AG04450 (cell line): Measurements from ENCODE around the gene RAG1. TPM values are rescaled to one million over a fixed set of nuclear protein-coding genes. Genes with fewer than 3 reads are reported as not detected.
A peak's percentile ranks its signal among the peaks of the same experiment; 100 is the strongest.

Experiments
- CTCF ChIA-PET: fragments of 300-600, 350-600 bp; formaldehyde crosslinking; extraction: SDS; loops from one replicate; lab custom pipeline; 2022; ENCODE audit warnings: antibody characterized with exemption, inconsistent platforms; lab: Charles Lee
- POLR2A ChIA-PET: fragments of 350-600 bp; formaldehyde crosslinking; extraction: SDS; loops from one replicate; lab custom pipeline; 2021; ENCODE audit warnings: antibody characterized with exemption, inconsistent platforms; lab: Yijun Ruan, JAX
- DNase-seq: peaks from one replicate; pipeline ENCODE4 v3.0.0-alpha.2; 2011; ENCODE audit warnings: low read depth, low spot score
- H3K27ac ChIP-seq: one replicate; pipeline ENCODE4 v1.5.1; 2012; ENCODE audit warnings: low read depth, low read length, control low read depth
- H3K27me3 ChIP-seq: one replicate; pipeline ENCODE4 v1.6.0; 2012; ENCODE audit warnings: low read length; ENCODE audit not compliant: control insufficient read depth, insufficient read depth
- H3K4me3 ChIP-seq: 2 replicates; pipeline ENCODE4 v1.5.1; 2011; ENCODE audit warnings: mild to moderate bottlenecking, low read depth, low read length, control low read depth
- H3K9me3 ChIP-seq: 2 replicates; pipeline ENCODE4 v1.5.1; 2012; ENCODE audit warnings: low read length; ENCODE audit not compliant: control insufficient read depth, insufficient read depth
- CTCF ChIP-seq: IDR thresholded peaks from 2 replicates; pipeline ENCODE4 v1.5.1; 2011; ENCODE audit warnings: low read depth, low read length, control low read depth, inconsistent platforms
- polyA plus RNA-seq: library from polyadenylated mRNA; depleted of rRNA; stranded (reverse); fragments of >200 nt; gene quantifications from 2 replicates; pipeline ENCODE4 v1.2.3, GENCODE V29; 2011

The RAG1 gene
- polyA plus RNA-seq, 1 experiment, result 0.52 TPM

- ChIA-PET POLR2A (no interaction called here), CTCF (no interaction called here)
- H3K27ac ChIP-seq, result no peak overlapping the region
- no peak overlapping the region for H3K4me3 ChIP-seq
- no peak for TF ChIP-seq CTCF
- H3K27me3 ChIP-seq, result no peaks in the 10 kb centered on the region
- no peaks in the 10 kb centered on the region for H3K9me3 ChIP-seq
- DNase-seq, result no peak
Measured at GRCh38 chr11:36588099-36588498, 20.3 kb downstream of the RAG1 start.

DNA sequence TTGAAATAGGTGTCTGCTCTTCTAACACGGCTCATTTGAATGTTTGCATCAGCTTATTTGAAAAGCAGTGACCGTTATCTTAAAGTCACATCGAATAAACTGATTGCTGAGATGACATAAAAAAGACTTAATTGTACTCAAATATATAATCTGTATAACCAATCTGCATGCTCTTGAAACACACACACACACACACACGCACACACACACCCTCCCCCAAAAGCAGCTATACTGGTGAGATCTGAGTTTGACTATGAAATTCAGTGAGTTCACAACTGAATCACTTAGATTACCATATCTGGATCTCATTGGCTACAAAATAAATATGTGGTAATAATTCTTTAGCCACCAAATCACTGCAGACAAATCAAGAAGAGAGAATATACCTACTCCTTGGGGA is 22.7 kb downstream of the RAG1 start:
- H3K9me3 ChIP-seq, result no peaks in the 10 kb centered on the region
- ChIA-PET POLR2A (no interaction called here), CTCF (no interaction called here)
- no peak overlapping the region for H3K4me3 ChIP-seq
- no peak for TF ChIP-seq CTCF
- H3K27ac ChIP-seq, result no peak overlapping the region
- H3K27me3 ChIP-seq, result no peaks in the 10 kb centered on the region
- DNase-seq, result no peak

- TF ChIP-seq CTCF, result no peak
- H3K9me3 ChIP-seq, result no peaks in the 10 kb centered on the region
- ChIA-PET POLR2A (no interaction called here), CTCF (no interaction called here)
- H3K4me3 ChIP-seq, result no peak overlapping the region
- no peak for DNase-seq
- no peaks in the 10 kb centered on the region for H3K27me3 ChIP-seq
- no peak overlapping the region for H3K27ac ChIP-seq
Measured at GRCh38 chr11:36591433-36591832, 23.6 kb downstream of the RAG1 start.

- DNase-seq, result peak; percentile 72
- Histone ChIP-seq H3K27me3 (no peaks in the 10 kb centered on the region), H3K27ac (no peak within 1 kb of the TSS), H3K4me3 (peak within 1 kb of the TSS; percentile 95), H3K9me3 (no peaks in the 10 kb centered on the region)
- TF ChIP-seq CTCF, result no peak; the same call in 1 of the 2 replicates
- ChIA-PET POLR2A (no interaction called here), CTCF (interaction anchor here (0.7 to 3.1 kb wide), 3 partner anchors 24 to 153 kb away, joined by 3 to 13 read pairs (median 5); no protein-coding TSS in a partner anchor)
Measured at GRCh38 chr11:36594316-36594989, 26.6 kb downstream of the RAG1 start, which contains the start of gene IFTAP. Gene IFTAP (plus strand): TSS chr11:36594502. CDS start chr11:36610104, 15,602 bp downstream.

DNA sequence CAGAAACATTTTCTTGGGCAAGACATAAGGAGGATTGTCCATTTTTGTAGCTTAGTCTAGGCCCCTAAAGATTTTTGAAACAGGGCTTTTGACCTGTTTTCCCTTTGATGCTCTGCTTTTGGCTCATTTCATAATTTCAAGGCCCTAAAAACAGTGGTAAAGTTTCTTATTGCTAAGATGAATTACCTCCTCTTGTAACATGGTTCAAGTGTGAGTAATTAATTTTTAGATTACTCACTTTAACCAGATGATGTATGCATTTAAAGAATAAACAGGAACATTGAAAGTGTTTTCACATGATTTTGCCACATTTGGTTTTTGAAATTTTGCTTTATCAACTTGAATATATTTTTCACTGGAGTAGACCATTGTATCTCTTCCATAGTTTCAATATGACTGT is 29.1 kb downstream of the RAG1 start:
- ChIA-PET POLR2A (no interaction called here), CTCF (no interaction called here)
- H3K9me3 ChIP-seq, result no peaks in the 10 kb centered on the region
- H3K4me3 ChIP-seq, result no peak overlapping the region
- TF ChIP-seq CTCF, result no peak
- no peak overlapping the region for H3K27ac ChIP-seq
- no peak for DNase-seq
- H3K27me3 ChIP-seq, result no peaks in the 10 kb centered on the region
